Lower leg skin (tissue), 4 donors: ENCODE measurements around the gene AP3B1. TPM values are rescaled to one million over a fixed set of nuclear protein-coding genes. Genes with fewer than 3 reads are reported as not detected.

Experiments
- DNase-seq, 2 donors: peaks; one replicate each; pipeline ENCODE4 v3.0.0-alpha.2; 2019; ENCODE audit warnings: low spot score in 2 of 2
- H3K4me3 ChIP-seq: fragments of 200-600 bp; sonication (generic); 2 replicates; pipeline ENCODE4 v1.5.1; 2017; ENCODE audit warnings: mild to moderate bottlenecking, low read depth; ENCODE audit not compliant: poor library complexity, severe bottlenecking
- CTCF ChIP-seq, 3 donors: fragments of 450-650 bp; IDR thresholded peaks; one replicate each; pipeline ENCODE4 v1.5.1; 2016; ENCODE audit warnings: antibody characterized with exemption in 3 of 3, mild to moderate bottlenecking in 3 of 3, moderate library complexity in 2 of 3
- POLR2A ChIP-seq, 2 donors: fragments of 450-650 bp; IDR thresholded peaks; one replicate each; pipeline ENCODE4 v1.6.1; 2016 to 2017; ENCODE audit warnings: antibody characterized with exemption in 2 of 2, mild to moderate bottlenecking in 1 of 2, moderate library complexity in 1 of 2
- WGBS, 2 donors: methylation state at CpG; one replicate each; pipeline ENCODE4 v1.1.5; 2018; 5-methylcytosine and 5-hydroxymethylcytosine counted together
- intact Hi-C: fragments of 100-400 bp; cut with DNase I; formaldehyde crosslinking; loops from one replicate; pipeline ENCODE4 v1.15.0; 2023; ENCODE audit warnings: low total_unique reads
- total RNA-seq, 4 donors: library from RNA; depleted of rRNA; stranded (reverse); fragments of >200 nt; gene quantifications; one replicate each; pipeline ENCODE4 v1.1.0, GENCODE V29; 2016

Gene AP3B1
- total RNA-seq, 4 donors from 2014 or later, result 23.5 to 37.7 (median 33.3) TPM

GRCh38 chr5:77960863-77961396 lies 333.6 kb downstream of the AP3B1 start:
- no peak for TF ChIP-seq CTCF (IDR thresholded peaks at IDR 0.05)
- TF ChIP-seq POLR2A (IDR thresholded peaks at IDR 0.05), result no peak
- WGBS, 2 donors, result 55 to 58% methylated on average over 2 of the region's 2 CpGs
- intact Hi-C loops, result no loop called here
- DNase-seq, result no peak
- H3K4me3 ChIP-seq, result no peak overlapping the region

- WGBS, 2 donors, result 56 to 79% methylated on average over 1 of the region's 1 CpG
- H3K4me3 ChIP-seq, result no peak overlapping the region
- intact Hi-C loops, result no loop called here
- no peak for DNase-seq
- no peak for TF ChIP-seq CTCF (IDR thresholded peaks at IDR 0.05)
- TF ChIP-seq POLR2A (IDR thresholded peaks at IDR 0.05), result no peak
Observed at GRCh38 chr5:77960305-77960704, 334.2 kb downstream of the AP3B1 start.

- intact Hi-C loops, result no loop called here
- DNase-seq, result no peak
- no peak overlapping the region for H3K4me3 ChIP-seq
- WGBS, 2 donors, result 62 to 68% methylated on average over 12 of the region's 12 CpGs
- TF ChIP-seq POLR2A (IDR thresholded peaks at IDR 0.05) (no peak), CTCF (IDR thresholded peaks at IDR 0.05) (no peak)
Observed at GRCh38 chr5:77958642-77959330, 335.7 kb downstream of the AP3B1 start.

DNA sequence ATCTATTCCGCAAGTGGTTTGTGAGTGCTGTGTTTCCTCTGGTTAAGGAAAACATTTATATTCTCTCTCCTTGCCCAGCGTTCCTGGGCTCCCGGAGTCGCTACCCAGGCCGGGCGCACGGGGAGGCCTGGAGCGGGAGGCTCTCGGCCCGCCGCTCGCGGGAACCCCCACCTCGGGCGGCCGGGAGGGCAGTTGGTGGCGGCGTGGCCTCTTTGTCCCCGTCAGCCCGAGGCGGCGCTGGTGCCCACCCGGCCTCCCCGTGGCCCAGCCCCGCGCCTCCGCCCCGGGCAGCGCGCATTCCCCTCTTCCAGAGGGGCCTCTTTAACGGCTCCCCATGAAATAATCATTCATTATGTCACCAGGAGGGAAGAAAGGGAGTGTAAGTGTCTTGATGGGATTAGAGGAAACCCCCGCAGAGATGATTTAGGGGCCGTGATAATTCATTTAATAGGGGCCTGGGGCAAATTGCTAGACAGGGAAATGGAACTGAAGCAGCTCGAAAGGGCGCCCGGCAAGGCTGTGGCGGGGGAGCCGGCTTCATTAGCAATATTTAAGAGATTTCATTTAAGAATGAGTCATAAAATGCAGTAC lies 336.5 kb downstream of the AP3B1 start:
- no peak overlapping the region for H3K4me3 ChIP-seq
- 10 to 23% methylated on average over 22 to 34 of the region's 38 CpGs for WGBS, 2 donors
- TF ChIP-seq POLR2A (IDR thresholded peaks at IDR 0.05), result no peak
- no peak for TF ChIP-seq CTCF (IDR thresholded peaks at IDR 0.05)
- intact Hi-C loops, result no loop called here
- DNase-seq, result no peak

DNA sequence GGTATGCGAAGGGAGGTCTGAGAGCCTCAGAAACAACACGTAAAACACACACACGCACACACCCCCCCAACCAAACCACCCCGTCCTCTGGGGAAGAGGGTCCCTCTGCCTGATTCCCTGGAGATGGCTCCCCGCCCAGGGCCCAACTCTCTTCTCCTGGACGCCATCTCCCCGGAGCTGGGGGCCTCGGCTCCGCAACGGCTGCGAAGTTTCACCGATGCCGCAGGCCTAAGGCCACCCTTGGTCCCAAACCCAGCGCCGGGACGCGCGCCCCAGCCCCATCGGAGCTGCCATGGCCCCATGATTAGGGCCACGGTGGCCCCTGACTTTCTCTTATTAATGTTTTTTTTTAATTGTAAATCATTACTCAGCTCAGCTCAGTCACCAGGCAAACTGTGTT lies 337.0 kb downstream of the AP3B1 start:
- TF ChIP-seq POLR2A (IDR thresholded peaks at IDR 0.05), result no peak
- TF ChIP-seq CTCF (IDR thresholded peaks at IDR 0.05), result no peak
- H3K4me3 ChIP-seq, result no peak overlapping the region
- DNase-seq, result no peak
- WGBS, 2 donors, result 26 to 37% methylated on average over 20 of the region's 20 CpGs
- intact Hi-C loops, result no loop called here
